H1 (cell line): Measurements from ENCODE around the gene POU2F1. TPM values are rescaled to one million over a fixed set of nuclear protein-coding genes. Genes with fewer than 3 reads are reported as not detected.

ENCODE experiments used
- CTCF ChIA-PET: fragments of 300-600 bp; sonication (Branson Sonifier 250); formaldehyde crosslinking; loops from one replicate; lab custom pipeline; 2021; ENCODE audit not compliant: partially characterized antibody; lab: Charles Lee
- POLR2A ChIA-PET: fragments of 300-600 bp; sonication (Branson Sonifier 250); formaldehyde crosslinking; loops from one replicate; lab custom pipeline; 2021; ENCODE audit warnings: inconsistent platforms; ENCODE audit not compliant: partially characterized antibody; lab: Charles Lee
- DNase-seq, 2 experiments: peaks; one replicate each; pipeline versions ENCODE4 v3.0.0 to v3.0.0-alpha.2; 2010 to 2022; ENCODE audit warnings: low spot score in 2 of 2, low read depth in 1 of 2, mixed read lengths in 1 of 2
- FAIRE-seq: peaks from 2 replicates; lab custom pipeline; 2011; peaks lifted over from hg19 to GRCh38; lab: Jason Lieb, UNC
- H2AFZ ChIP-seq: 2 replicates; pipeline ENCODE4 v1.8.1; 2012; ENCODE audit warnings: low read length, inconsistent platforms
- H2AK5ac ChIP-seq: 2 replicates; pipeline ENCODE4 v1.6.1; 2013; ENCODE audit warnings: low read depth, low read length
- H2BK120ac ChIP-seq: replicated peaks from 2 replicates; pipeline ENCODE3; 2013; ENCODE audit warnings: low read depth, low read length, inconsistent platforms
- H2BK12ac ChIP-seq: 2 replicates; pipeline ENCODE4 v1.6.1; 2013; ENCODE audit warnings: low read depth, low read length
- H2BK15ac ChIP-seq: 2 replicates; pipeline ENCODE4 v1.6.1; 2013; ENCODE audit warnings: low read length
- H2BK20ac ChIP-seq: 2 replicates; pipeline ENCODE4 v1.6.1; 2013; ENCODE audit warnings: low read length
- H2BK5ac ChIP-seq: 2 replicates; pipeline ENCODE4 v1.6.1; 2013; ENCODE audit warnings: low read depth, low read length
- H3K14ac ChIP-seq: 2 replicates; pipeline ENCODE4 v1.6.1; 2013; ENCODE audit warnings: inconsistent platforms; ENCODE audit not compliant: insufficient read length
- H3K18ac ChIP-seq: 2 replicates; pipeline ENCODE4 v1.6.1; 2013; ENCODE audit warnings: low read length; ENCODE audit errors: extremely low read depth
- H3K23ac ChIP-seq: 2 replicates; pipeline ENCODE4 v1.6.1; 2013; ENCODE audit warnings: inconsistent platforms; ENCODE audit not compliant: insufficient read length
- H3K23me2 ChIP-seq: 2 replicates; pipeline ENCODE4 v1.6.1; 2013; ENCODE audit warnings: low read depth, low read length
- H3K27ac ChIP-seq: 2 replicates; pipeline ENCODE4 v1.6.1; 2011; ENCODE audit warnings: low read depth, low read length, inconsistent platforms
- H3K27me3 ChIP-seq, 4 experiments: replicated peaks in 1 of 4; 1 replicate in 1 of 4; 2 replicates in 3 of 4; pipeline versions ENCODE4 v1.6.1 to v1.8.1; 2011 to 2013; ENCODE audit warnings: low read length in 3 of 4, mild to moderate bottlenecking in 3 of 4, inconsistent platforms in 2 of 4, mixed read lengths in 2 of 4, moderate library complexity in 1 of 4; ENCODE audit not compliant: control insufficient read depth in 3 of 4, insufficient read depth in 3 of 4; ENCODE audit errors: extremely low read depth in 1 of 4
- H3K36me3 ChIP-seq, 4 experiments: 2 replicates each; pipeline versions ENCODE4 v1.6.1 to v1.8.1; 2011 to 2013; ENCODE audit warnings: mild to moderate bottlenecking in 4 of 4, low read length in 3 of 4, moderate library complexity in 2 of 4, control low read depth in 1 of 4, inconsistent platforms in 1 of 4; ENCODE audit not compliant: insufficient read depth in 4 of 4, control insufficient read depth in 2 of 4
- H3K4ac ChIP-seq: replicated peaks from 2 replicates; pipeline ENCODE3; 2013; ENCODE audit warnings: low read length, low read depth, mixed read lengths, inconsistent platforms; ENCODE audit not compliant: insufficient read length
- H3K4me1 ChIP-seq, 4 experiments: replicated peaks in 1 of 4; 1 replicate in 1 of 4; 2 replicates in 3 of 4; pipeline versions ENCODE4 v1.6.1 to v1.8.1; 2011 to 2013; ENCODE audit warnings: low read length in 3 of 4, inconsistent platforms in 2 of 4, mixed read lengths in 1 of 4; ENCODE audit not compliant: insufficient read depth in 4 of 4, control insufficient read depth in 3 of 4
- H3K4me2 ChIP-seq, 2 experiments: 2 replicates each; pipeline versions ENCODE4 v1.6.1 to v1.8.1; 2011 to 2013; ENCODE audit warnings: low read depth in 2 of 2, low read length in 2 of 2, control low read depth in 1 of 2, inconsistent platforms in 1 of 2, mild to moderate bottlenecking in 1 of 2; ENCODE audit not compliant: insufficient read depth in 1 of 2
- H3K4me3 ChIP-seq, 4 experiments: fragments of 200-600, 300-600 bp in 1 of 4; sonication (generic), shearing (Covaris generic), sonication (Bioruptor Twin) in 1 of 4; 2 replicates each; pipeline versions ENCODE4 v1.5.1 to v1.8.1; 2011 to 2016; ENCODE audit warnings: low read length in 4 of 4, low read depth in 3 of 4, control low read depth in 2 of 4, inconsistent platforms in 2 of 4, mild to moderate bottlenecking in 2 of 4, mixed read lengths in 1 of 4, moderate library complexity in 1 of 4; ENCODE audit not compliant: insufficient read depth in 2 of 4; ENCODE audit errors: extremely low read depth in 1 of 4
- H3K56ac ChIP-seq: replicated peaks from 2 replicates; pipeline ENCODE3; 2013; ENCODE audit warnings: low read depth, mild to moderate bottlenecking, mixed read lengths, low read length, inconsistent platforms; ENCODE audit not compliant: insufficient read length
- H3K79me1 ChIP-seq: 2 replicates; pipeline ENCODE4 v1.6.1; 2013; ENCODE audit warnings: low read depth, low read length, control low read depth
- H3K79me2 ChIP-seq, 2 experiments: 2 replicates each; pipeline versions ENCODE4 v1.6.1 to v1.8.1; 2012 to 2013; ENCODE audit warnings: low read length in 2 of 2, mild to moderate bottlenecking in 2 of 2, inconsistent platforms in 1 of 2; ENCODE audit not compliant: insufficient read depth in 2 of 2, control insufficient read depth in 1 of 2
- H3K9ac ChIP-seq, 4 experiments: replicated peaks in 1 of 4; 1 replicate in 1 of 4; 2 replicates in 3 of 4; pipeline versions ENCODE4 v1.6.1 to v1.8.1; 2011 to 2013; ENCODE audit warnings: low read depth in 3 of 4, low read length in 3 of 4, control low read depth in 2 of 4, mild to moderate bottlenecking in 2 of 4, moderate library complexity in 2 of 4, inconsistent platforms in 1 of 4; ENCODE audit errors: extremely low read depth in 1 of 4
- H3K9me3 ChIP-seq, 2 experiments: 2 replicates each; pipeline versions ENCODE4 v1.6.1 to v1.8.1; 2012 to 2013; ENCODE audit warnings: mild to moderate bottlenecking in 2 of 2, moderate library complexity in 2 of 2, control low read depth in 1 of 2, inconsistent platforms in 1 of 2, low read depth in 1 of 2, low read length in 1 of 2, mixed read lengths in 1 of 2; ENCODE audit not compliant: insufficient read depth in 2 of 2
- H4K20me1 ChIP-seq, 2 experiments: replicated peaks in 1 of 2; 2 replicates each; pipeline versions ENCODE3 to v1.8.1; 2011 to 2013; ENCODE audit warnings: inconsistent platforms in 2 of 2, low read length in 2 of 2, mild to moderate bottlenecking in 1 of 2; ENCODE audit not compliant: insufficient read depth in 2 of 2, control insufficient read depth in 1 of 2
- H4K5ac ChIP-seq: 2 replicates; pipeline ENCODE4 v1.6.1; 2013; ENCODE audit warnings: low read length, low read depth, mixed read lengths, inconsistent platforms; ENCODE audit not compliant: insufficient read length
- H4K8ac ChIP-seq: 2 replicates; pipeline ENCODE4 v1.8.0; 2013; ENCODE audit warnings: mild to moderate bottlenecking, moderate library complexity, low read length, inconsistent platforms; ENCODE audit not compliant: insufficient read depth; ENCODE audit errors: extremely low read depth
- H4K91ac ChIP-seq: replicated peaks from 2 replicates; pipeline ENCODE3; 2013; ENCODE audit warnings: low read length, mixed read lengths, inconsistent platforms; ENCODE audit not compliant: insufficient read length
- BACH1 ChIP-seq: IDR thresholded peaks from 2 replicates; pipeline ENCODE4 v1.6.1; 2012; ENCODE audit warnings: low read length, improper control_type of control experiment
- CBX5 ChIP-seq: fragments of 300-800, 300-1000 bp; sonication (generic); IDR thresholded peaks from 2 replicates; pipeline ENCODE4 v1.7.1; 2016; ENCODE audit warnings: antibody characterized with exemption, low read length, low read depth
- EZH2 ChIP-seq: fragments of 200-600 bp; sonication (generic); IDR thresholded peaks from 2 replicates; pipeline ENCODE4 v1.7.1; 2012; ENCODE audit warnings: low read depth, mild to moderate bottlenecking, moderate library complexity, low read length, inconsistent platforms; ENCODE audit not compliant: severe bottlenecking
- GABPA ChIP-seq: IDR thresholded peaks from 2 replicates; pipeline ENCODE4 v1.6.1; 2011; ENCODE audit warnings: mild to moderate bottlenecking, low read length, moderate library complexity, borderline replicate concordance; ENCODE audit not compliant: insufficient read depth
- HDAC6 ChIP-seq: IDR thresholded peaks from one replicate; pipeline ENCODE4 v1.7.1; 2012; ENCODE audit warnings: low read depth, mild to moderate bottlenecking, inconsistent platforms, low read length, moderate library complexity
- JUND ChIP-seq: IDR thresholded peaks from 2 replicates; pipeline ENCODE4 v1.6.1; 2011; ENCODE audit warnings: mild to moderate bottlenecking, improper control_type of control experiment, low read length
- MAX ChIP-seq: IDR thresholded peaks from 2 replicates; pipeline ENCODE4 v1.6.1; 2012; ENCODE audit warnings: inconsistent platforms
- NANOG ChIP-seq: IDR thresholded peaks from 2 replicates; pipeline ENCODE4 v1.6.1; 2011; ENCODE audit warnings: low read length, low read depth, mild to moderate bottlenecking, inconsistent platforms; ENCODE audit not compliant: insufficient read depth, poor library complexity, severe bottlenecking
- NRF1 ChIP-seq: IDR thresholded peaks from 2 replicates; pipeline ENCODE4 v1.6.1; 2011; ENCODE audit warnings: mild to moderate bottlenecking, low read depth, low read length, improper control_type of control experiment
- RAD21 ChIP-seq, 2 experiments: IDR thresholded peaks in 1 of 2; conservative IDR thresholded peaks in 1 of 2; 2 replicates each; pipeline ENCODE4 v1.6.1; 2011; ENCODE audit warnings: low read depth in 2 of 2, low read length in 2 of 2, improper control_type of control experiment in 1 of 2, inconsistent platforms in 1 of 2, mild to moderate bottlenecking in 1 of 2, moderate library complexity in 1 of 2
- SAP30 ChIP-seq: fragments of 300-600 bp; sonication (generic); IDR thresholded peaks from 2 replicates; pipeline ENCODE4 v1.7.1; 2012; ENCODE audit warnings: low read length, moderate library complexity, mild to moderate bottlenecking, inconsistent platforms; ENCODE audit not compliant: insufficient read depth, insufficient replicate concordance
- SIX5 ChIP-seq: IDR thresholded peaks from 2 replicates; pipeline ENCODE4 v1.6.1; 2011; ENCODE audit warnings: mild to moderate bottlenecking, low read depth, low read length
- SP2 ChIP-seq: IDR thresholded peaks from 2 replicates; pipeline ENCODE4 v1.6.1; 2012; ENCODE audit warnings: mild to moderate bottlenecking, low read length, inconsistent platforms
- ZNF274 ChIP-seq: IDR thresholded peaks from 2 replicates; pipeline ENCODE4 v1.7.0; 2012; ENCODE audit warnings: low read length, borderline replicate concordance; ENCODE audit errors: extremely low read depth
- WGBS, 2 experiments: shearing (Covaris generic) in 1 of 2; methylation state at CpG; one replicate each; pipeline versions ENCODE4 v1.1.6 to v1.1.7; 2013 to 2015; ENCODE audit warnings: low lambda C conversion rate in 2 of 2, mixed read lengths in 2 of 2, inconsistent platforms in 1 of 2, low coverage in 1 of 2, missing lambda C conversion rate in 1 of 2; ENCODE audit not compliant: insufficient replicate concordance in 2 of 2, insufficient coverage in 1 of 2, insufficient read length in 1 of 2; ENCODE audit errors: extremely low coverage in 1 of 2, missing lambda C conversion rate in 1 of 2; 5-methylcytosine and 5-hydroxymethylcytosine counted together
- polyA plus RNA-seq, 7 experiments: library from polyadenylated mRNA; depleted of rRNA in 3 of 7; stranded (reverse) in 5 of 7; unstranded in 2 of 7; fragments of >200 nt in 5 of 7; fragments of 200-250 nt in 2 of 7; gene quantifications; 1 replicate in 5 of 7; 2 replicates in 1 of 7; 4 replicates in 1 of 7; pipeline versions ENCODE4 v1.2.1 to v1.2.3, GENCODE V29; 2011 to 2013; ENCODE audit warnings: missing spikeins in 2 of 7, mixed read lengths in 2 of 7
- total RNA-seq: library from RNA; stranded (reverse); fragmentation: NEBNext Ultra II Directional; extraction: Animal tissue kit (Norgen Biotek cat#: 25700); gene quantifications from 2 replicates; pipeline ENCODE4 v1.2.1, GENCODE V29; 2021

Gene POU2F1
- total and polyA plus RNA-seq, 2 of the 8 experiments (the other 6 are each of a cell fraction or from before 2014, with no cell fraction given) = 37.0 to 57.2 TPM

- 0% methylated on average over 1 of the region's 1 CpG; no CpG with 5 or more reads in 1 of the 2 experiments for WGBS, 2 experiments
- Histone ChIP-seq H3K79me2 (no peaks in the 10 kb centered on the region), H4K8ac (no peak overlapping the region), H3K36me3 (no peaks in the 10 kb centered on the region), H3K18ac (no peak overlapping the region), H3K4me3 (no peak overlapping the region), H3K4ac (no peak overlapping the region), H3K9me3 (no peaks in the 10 kb centered on the region), H3K27me3 (no peaks in the 10 kb centered on the region), H3K4me1 (peaks cover 0 to 6% (median 2%) of the 10 kb centered on the region in 4 experiments; a peak in 5 of 7 replicates), H2BK15ac (no peak overlapping the region), H2BK12ac (no peak overlapping the region), H2BK5ac (no peak overlapping the region), H3K23ac (no peak overlapping the region), H2BK20ac (no peak overlapping the region), H4K91ac (no peak overlapping the region), H3K56ac (no peak overlapping the region), H2AFZ (no peak overlapping the region), H3K4me2 (no peak overlapping the region), H2BK120ac (no peak overlapping the region), H3K14ac (no peak overlapping the region), H3K9ac (no peak overlapping the region), H4K20me1 (no peaks in the 10 kb centered on the region), H4K5ac (no peak overlapping the region), H3K23me2 (no peaks in the 10 kb centered on the region), H3K27ac (no peak overlapping the region), H3K79me1 (no peaks in the 10 kb centered on the region), H2AK5ac (no peak overlapping the region)
- ChIA-PET POLR2A (no interaction called here), CTCF (interaction anchor here (1.1 to 2.4 kb wide), 2 partner anchors 43 to 52 kb away, joined by 3 to 4 read pairs; no protein-coding TSS in a partner anchor)
- no peak for DNase-seq
- FAIRE-seq = no peak
- TF ChIP-seq JUND (no peak), EZH2 (no peak), BACH1 (no peak), GABPA (no peak), RAD21 (IDR thresholded peaks at IDR 0.05 in 1 of 2, conservative IDR thresholded peaks at IDR 0.05 in 1 of 2; ENCODE audit: low read depth in 2 of 2, low read length in 2 of 2) (no peak), CBX5 (no peak), NRF1 (no peak), SAP30 (no peak), HDAC6 (no peak), ZNF274 (no peak), MAX (no peak), SIX5 (no peak), NANOG (no peak), SP2 (no peak)
Measured at GRCh38 chr1:167178831-167179230, 41.9 kb upstream of the POU2F1 start.
